Stimulated activated CD4-positive, alpha-beta T cell treated with anti-CD3 and anti-CD28 coated beads, Interleukin-4, amount 100 ng/mL, for 1 hour (primary cell): ENCODE data around the gene SRP68.

Experiments
- DNase-seq: peaks from one replicate; pipeline ENCODE4 v3.0.0-alpha.2; 2020

Gene SRP68

DNA sequence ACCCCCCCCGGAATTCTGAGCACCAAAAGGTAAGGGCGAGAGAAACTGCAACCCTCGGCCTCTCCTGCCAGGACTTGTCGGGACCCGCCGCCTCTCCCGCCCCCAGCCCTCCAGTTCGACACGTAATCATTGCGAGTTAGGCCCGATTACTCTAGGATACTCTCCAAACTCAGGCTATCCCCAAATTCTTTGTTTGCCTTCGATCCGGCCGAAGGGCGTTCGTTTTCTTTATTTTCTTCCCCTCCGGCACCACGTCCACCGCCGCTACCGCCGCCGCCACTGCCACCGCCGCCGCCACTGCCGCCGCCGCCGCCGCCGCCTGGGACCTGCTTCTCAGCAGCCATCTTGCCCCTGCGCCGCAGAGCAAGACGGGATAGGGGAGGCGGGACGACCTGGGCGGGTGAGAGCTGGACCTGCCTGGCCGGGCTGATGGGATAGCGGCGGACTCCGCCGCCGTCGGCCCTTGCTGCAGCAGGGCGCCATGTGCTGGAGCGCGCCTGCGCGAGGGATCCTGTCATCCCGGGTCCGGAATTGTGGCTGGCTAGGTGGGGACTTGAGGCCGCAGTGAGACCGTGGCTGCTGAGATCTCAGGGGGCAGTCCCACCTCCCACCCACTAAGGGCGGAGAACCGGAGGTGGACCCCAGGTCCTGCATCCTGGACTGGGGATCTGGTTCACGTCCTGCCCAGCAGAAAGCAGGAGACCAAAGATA lies at the start of gene SRP68:
Gene SRP68, minus strand, starts transcription at position 370 of the 711 bp plus-strand sequence. Its CDS starts 26 bp downstream, at position 344.
- DNase-seq = peak; percentile 79

DNA sequence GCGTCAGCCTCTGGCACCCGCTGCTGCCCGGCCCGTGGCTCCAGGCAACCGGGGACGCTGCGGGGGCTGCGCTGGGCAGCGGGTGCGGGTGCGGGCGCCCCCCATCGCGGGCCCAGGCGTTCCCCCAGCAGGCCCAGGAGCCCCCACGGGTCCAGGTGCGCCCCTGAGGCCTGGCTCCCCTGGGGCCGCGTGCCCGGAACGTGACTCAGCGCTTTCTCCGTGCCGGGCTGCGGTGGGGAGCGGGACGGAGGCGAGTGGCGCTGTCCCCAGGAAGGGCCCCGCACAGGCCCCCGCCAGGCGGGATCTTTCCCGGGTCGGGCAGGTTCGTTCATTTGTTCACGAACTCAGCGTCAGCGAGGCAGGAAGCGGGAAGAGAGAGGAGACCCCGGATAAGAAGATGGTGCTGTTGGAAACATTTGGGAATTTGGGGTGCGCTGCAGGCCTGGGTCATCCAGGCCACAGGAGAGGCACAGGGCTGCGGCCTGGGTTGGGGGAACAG lies 49.7 kb upstream of the SRP68 start:
- peak; percentile 33 for DNase-seq

DNA sequence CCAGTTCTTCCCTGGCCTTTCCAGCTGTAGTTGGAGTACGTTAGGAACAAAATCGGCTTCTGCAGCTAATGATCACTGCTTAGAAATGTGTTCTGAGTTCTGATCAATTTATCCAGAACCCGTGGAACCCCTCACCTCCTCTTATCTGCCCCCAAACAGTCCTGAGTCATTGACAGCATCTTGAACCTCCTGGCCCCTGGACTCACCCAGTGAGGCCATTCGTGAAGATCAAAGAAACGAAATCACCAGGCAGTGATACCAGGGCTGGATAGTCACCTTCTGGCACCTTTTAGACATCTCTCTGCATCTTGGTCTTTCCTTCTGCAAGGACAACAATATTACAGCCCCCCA lies 48.3 kb upstream of the SRP68 start:
- DNase-seq = no peak

DNA sequence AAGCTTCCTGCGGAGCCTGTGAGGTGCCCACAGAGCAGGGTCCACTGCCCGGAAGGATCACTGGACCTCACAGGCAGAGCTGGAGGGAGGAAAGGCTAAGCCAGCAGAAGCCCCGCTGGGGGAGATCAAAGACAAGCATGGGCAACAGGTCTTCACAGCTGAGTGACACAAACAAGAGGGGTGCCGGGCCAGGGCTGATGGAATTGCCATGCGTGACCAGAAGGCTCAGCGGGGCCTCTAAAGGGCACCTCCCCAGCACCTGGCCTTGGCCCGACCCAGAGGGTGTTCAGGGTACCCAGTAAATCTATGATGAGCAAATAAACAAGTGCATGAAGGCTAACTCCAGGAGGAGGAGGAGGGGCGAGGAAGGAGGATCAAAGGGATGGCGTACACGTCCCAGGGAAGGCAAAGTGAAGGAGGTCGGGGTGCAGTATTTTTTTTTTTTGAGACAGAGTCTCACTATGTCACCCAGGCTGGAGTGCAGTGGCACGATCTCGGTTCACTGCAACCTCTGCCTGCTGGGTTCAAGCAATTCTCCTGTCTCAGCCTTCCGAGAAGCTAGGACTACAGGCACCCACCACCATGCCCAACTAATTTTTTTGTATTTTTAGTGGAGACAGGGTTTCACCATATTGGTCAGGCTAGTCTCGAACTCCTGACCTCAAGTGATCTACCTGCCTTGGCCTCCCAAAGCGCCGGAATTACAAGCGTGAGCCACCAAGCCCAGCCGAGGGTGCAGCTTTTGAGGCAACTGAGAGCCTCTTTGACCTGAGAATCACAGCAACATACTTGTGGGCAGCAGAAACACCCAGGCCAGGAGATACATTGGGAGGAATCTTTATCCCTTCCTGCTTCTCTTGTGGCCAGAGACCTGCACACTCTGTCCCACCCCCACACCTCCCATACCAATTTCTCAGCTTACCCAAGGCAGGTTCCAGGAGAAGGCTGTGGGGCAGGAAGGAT lies 47.4 kb upstream of the SRP68 start:
- no peak for DNase-seq

DNA sequence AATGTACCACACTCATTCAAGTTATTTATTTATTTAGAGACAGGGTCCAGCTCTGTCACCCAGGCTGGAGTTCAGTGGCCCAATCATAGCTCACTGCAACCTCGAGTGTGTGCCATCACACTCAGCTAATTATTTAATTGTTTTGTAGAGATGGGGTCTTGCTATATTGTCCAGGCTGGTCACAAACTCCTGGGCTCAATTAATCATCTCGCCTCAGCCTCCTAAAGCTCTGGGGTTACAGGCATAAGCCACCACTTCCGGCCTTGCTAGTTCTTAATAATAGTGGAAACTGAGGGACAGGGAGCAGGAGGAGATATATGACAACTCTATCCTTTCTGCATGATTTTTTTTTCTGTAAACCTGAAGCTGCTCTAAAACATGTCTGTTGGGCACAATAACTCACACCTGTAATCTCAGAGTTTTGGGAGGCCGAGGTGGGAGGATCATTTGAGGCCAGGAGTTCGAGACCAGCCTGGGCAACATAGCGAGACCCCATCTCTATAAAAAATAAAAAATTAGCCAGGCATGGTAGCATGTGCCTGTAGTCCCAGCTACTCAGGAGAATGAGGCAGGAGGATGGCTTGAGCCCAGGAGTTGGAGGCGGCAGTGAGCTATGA lies 42.9 kb upstream of the SRP68 start:
- DNase-seq = no peak

DNA sequence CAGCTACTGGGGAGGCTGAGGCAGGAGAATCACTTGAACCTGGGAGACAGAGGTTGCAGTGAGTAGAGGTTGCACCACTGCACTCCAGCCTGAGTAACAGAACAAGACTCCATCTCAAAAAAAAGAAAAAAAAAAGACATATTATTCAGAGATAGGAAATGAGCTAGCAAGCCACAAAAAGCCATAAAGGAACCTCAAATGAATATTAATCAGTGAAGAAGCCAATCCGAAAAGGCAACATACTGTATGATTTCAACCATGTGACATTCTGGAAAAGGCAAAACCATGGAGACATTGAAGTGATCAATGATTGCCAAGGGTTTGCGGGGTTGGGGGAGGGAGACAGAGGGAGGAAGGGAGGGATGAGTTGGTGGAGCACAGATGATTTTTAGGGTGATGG lies 39.6 kb upstream of the SRP68 start:
- DNase-seq = no peak

DNA sequence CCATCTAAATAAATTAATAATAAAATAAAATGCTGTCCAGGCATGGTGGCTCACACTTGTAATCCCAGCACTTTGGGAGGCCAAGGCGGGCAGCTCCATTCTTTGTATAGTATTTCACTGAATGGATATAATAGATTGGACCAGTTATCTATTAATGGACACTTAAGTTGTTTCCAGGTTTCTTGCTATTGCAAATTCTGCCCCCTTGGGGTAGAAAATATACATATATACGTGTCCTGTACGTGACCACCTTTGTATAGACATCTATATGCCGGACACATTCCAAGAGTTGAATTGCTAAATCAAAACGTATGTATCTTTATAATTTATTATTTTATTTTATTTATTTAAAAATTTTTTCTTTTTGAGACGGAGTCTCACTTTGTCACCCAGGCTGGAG lies 35.2 kb upstream of the SRP68 start:
- DNase-seq = no peak

DNA sequence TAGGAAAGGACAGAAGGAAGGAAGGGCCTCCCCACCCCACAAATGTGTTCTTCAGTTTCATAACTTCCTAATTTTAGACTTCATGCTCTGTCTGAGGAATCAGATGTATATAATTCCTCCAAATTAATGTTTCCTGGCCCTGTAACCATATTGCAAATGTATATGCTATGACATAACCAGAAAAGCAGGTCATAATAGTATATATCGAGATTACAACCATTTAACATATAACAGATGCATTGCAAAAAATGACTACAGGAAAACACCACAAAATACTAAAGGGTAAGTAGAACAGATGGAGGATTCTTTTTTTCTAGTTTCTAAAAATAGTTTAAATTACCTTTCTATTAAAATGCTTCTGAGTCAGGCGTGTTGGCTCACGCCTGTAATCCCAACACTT lies 34.4 kb upstream of the SRP68 start:
- no peak for DNase-seq

DNA sequence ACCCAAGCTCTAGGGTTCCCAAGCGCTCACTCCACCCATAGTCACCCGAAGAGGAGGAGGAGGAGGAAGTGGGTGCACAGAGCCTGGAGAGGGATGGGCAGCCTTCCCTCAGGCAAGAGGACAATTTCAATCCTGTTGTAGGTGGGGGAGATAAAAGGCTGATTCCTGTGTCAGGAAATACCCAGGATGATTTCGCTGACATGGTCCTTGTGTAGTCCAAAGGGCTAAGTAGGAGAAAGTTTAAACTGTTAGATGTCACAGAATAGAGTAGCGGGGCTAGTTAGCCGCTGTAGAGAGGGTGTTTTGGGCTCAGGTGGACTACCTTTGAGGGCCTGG lies 32.5 kb upstream of the SRP68 start:
- DNase-seq = no peak

DNA sequence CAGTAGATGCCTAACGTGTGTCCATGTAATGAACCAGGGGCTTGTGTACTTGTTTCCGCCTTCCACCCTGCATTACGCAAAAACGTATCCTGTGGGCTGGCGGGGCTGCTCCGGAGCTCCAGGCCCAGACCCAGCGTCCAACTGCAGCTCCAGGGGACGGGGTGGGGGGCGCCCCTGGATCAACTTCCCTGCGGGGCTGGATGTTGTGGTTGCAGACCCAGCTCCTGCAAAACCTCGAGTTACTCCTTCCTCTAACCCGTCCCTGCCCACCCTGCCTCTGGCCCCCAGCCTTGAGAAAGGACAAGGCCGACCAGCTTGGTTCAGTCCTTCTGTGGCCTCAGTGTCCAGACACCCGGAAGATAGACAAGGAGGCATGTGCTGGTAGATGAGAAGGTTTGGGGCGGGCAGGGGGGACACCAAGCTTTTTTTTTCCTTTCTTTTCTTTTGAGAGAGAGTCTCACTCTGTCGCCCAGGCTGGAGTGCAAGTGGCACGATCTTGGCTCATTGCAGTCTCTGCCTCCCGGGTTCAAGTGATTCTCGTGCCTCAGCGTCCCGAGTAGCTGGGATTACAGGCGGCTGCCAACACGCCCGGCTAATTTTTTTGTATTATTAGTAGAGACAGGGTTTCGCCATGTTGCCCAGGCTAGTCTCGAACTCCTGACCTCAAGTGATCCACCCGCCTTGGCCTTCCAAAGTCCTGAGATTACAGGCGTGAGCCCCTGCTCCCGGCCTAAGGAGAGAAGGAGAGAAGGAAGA lies 32.0 kb upstream of the SRP68 start:
- DNase-seq = no peak

DNA sequence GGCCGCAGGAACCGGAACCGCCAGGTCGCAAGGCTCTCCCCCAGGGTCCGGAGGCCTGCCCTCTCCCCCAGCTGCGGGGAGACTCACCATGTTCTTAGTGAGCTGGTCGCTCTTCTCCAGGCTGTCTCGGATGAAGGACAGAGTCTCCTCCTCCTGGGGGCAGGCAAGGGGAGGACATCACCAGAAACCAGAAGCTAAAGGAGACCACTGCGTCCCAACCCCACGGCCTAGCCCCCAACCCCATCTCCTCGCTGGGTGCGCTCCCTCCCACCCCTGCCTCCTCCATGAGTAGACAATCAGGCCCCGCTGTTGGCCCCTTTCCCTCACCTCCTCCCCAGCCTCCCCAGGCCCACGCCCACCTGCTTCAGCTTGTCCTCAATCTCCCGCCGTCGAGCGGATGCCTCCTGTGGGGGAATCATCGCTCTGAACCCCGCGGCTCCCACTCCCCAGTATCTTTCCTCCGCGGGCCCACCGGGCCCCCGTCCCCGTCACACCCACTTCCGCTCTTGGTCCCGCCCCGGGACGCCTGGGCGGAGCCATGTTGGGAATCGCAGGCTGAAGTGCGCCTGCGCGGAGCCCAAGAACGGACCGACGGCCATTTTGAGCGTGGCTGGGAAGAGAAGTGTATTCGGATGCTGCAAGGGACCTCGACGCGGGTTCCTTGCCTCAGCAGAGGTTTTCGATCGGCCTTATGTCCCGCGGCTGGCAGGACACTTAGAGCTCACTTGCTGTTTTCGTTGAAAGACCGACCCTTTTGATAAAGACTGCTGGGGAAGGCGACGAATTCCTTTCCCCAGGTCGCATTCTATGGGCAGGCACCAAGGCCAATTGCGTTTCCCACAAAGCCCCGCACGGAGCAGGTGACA lies 31.2 kb upstream of the SRP68 start, which contains the start of gene EXOC7:
Gene EXOC7, minus strand, starts transcription at position 514 of the 866 bp plus-strand sequence. Its CDS starts 95 bp downstream, at position 419.
- DNase-seq = peak; percentile 92

DNA sequence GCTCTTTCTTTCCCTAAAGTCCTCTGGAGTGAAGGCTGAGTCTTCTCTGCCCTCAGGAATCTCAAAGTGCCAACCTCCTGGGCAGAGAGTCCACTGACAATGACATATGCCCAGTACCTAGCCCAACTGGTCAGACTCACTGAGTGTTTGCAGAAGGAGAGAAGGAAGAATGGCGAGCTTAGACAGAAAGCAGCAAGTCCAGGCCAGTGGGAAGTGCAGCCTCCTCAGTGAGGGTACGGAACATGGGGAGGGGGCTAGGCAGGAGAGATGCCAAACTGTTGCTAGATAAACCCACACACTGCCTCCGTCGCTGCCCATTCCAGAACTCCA lies 30.6 kb upstream of the SRP68 start:
- no peak for DNase-seq

DNA sequence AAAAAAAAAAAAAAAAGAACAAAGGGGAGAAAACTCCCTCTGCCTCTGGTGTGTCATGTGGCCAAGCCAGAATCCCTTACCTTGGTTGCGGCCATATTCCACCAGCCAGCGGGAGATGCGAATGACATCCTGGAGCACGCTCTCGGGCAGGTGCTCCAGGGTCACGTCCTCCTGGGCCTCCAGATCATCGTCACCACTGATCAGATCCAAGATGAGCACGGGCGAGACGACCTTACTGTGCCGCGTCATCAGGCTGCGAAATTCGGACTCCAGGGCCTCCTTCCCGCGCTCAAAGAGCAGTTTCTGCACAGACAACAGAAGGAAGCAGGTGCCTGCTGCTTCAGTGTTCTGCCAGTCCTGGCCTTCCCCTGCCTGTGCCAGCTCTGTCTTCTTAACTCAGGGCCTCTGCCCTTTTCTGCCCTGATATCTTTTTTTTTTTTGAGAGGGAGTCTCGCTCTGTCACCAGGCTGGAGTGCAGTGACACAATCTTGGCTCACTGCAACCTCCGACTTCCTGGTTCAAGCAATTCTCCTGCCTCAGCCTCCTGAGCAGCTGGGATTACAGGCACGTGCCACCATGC lies 25.5 kb upstream of the SRP68 start:
- no peak for DNase-seq

DNA sequence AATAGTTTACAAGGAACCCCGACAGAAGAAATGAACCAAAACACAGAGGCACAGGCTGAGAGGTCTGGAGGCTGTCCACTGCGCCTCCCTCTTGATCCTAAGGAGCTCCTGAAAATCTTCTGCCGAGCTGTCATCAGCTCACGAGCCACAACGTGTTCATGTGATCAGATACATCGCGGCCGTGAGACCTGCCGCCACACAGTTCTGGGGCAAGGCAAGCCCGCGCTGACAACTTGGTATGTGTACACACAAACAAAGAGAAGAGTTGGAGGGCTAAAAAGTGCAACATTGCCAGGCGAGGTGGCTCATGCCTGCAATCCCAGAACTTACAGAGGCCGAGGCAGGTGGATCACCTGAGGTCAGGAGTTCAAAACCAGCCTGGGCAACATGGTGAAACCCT lies 23.6 kb upstream of the SRP68 start:
- no peak for DNase-seq

DNA sequence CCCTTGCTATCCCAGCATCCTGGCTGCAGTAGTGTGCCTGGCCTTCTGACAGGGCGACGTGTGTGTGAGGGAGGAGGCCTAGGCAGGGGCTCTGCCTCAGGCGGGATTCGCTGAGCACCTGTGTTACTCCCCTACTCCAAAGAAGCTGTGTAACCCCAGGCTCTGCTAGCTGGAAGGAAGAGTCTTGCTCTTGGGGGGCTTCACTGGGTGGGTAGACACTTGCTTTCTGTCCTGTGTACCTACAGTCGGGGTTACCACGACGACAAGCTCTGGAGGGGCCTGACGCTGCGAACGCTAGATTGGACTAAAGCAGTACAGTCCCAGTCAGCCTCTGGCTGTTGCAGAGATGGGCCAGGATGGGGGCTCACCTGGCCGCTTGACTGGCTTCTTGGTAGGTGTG lies 21.7 kb upstream of the SRP68 start:
- no peak for DNase-seq

DNA sequence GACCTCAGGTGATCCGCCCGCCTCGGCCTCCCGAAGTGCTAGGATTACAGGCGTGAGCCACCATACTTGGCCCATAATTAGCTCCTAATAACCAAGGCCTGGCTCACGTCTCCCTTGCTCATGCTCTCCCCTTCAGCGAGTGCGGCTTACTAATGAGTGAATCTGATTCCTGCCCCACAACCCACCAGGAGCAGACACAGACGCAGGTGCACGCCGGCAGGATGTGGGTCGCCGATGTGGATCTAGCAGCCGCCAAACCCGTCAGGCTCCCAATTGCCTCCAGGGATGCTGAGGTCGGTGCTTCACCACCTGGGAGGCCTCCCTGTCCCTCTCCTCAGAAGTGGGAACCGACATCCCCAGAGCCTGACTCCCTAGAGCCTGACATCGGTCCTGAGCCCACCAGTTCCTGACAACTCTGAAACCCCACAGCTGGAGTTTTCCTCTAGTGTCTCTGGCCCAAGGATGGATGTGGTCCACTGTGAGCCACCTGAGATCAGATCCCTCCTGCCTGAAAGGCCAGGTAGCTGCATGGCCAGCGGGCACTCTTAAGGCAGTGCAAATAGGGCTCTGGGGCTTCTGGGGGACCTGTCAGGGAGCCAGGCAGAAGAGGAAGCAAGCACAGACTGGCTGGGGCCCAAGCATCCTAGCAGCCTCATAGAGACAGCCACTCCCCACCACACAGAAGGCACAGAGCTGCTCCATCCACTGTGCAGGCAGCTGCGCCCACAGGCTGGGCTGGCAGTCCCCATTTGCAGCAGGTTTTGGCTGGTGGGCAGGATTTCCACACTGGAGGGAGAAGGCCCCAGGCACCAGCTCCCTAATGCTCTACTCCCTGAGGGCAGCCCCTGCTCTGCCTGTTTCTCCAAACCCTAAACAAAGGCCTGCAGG lies 20.5 kb upstream of the SRP68 start:
- no peak for DNase-seq

DNA sequence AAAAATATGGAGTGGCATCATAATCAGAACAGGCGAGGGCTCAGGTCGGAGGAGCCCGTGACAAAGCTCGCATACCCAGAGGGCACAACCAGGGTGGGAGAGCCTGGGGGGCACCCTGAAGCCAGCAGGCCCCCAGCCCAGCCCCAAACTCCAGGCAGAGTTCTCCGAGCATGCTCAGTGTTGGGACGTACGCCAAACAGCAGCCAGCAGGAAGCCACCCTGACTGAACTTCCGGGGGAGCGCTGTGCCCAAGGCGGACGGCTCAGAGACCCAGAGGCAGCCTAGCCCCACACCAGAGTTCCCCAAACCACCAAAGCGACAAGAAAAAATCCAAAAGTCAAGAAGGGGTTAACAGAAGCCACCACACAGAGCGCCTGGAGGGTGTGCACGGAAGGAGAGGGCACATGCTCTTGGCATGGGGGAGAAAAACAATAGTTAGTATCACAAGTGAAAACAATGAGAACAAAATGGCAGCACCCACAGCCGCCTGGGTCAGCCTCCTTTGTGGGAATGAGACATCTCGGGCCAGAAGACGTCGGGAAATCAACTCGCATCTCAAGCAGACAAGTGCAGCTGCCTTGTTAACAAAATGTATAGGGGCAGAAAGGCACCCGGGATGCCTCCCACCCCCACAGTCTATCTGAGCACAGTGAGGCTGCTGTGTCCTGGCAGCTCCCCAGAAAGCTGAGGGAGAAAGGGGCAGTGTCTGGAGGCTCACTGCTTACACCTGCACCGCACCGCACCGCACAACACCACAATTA lies 19.4 kb upstream of the SRP68 start:
- DNase-seq = no peak

DNA sequence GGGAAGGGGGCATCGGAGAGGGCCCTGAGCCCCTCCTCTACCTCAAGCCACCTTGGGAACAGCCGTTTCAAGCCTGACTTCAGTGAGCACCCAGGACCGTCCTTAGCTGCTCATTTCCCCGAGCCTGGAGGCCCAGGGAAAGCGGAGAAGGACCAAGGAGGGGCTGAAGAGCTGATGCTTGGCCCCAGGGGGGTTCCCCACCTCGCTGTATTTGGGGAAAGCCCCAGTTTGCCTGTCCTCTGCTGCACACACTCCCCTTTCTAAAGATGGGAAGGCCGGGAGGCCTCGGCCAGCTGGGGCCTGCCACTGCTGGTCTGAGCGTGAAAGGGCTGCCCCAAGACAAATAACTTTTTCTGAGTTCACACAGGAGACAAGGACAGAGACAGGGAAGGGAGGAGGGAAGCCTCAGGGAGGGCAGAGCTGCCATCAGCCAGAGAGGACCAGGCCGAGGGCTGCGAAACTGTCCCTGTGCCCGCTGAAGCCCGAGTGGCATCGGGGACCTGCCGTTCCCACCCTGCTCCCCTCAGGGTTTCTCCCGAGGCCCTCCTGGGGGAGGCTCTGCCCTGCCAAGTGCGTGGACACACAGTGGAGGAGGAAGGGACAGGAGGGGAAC lies 18.3 kb upstream of the SRP68 start:
- DNase-seq = no peak
